ENCODE measurements around the gene GNAQ. TPM values are rescaled to one million over a fixed set of nuclear protein-coding genes. Genes with fewer than 3 reads are reported as not detected.

The GNAQ gene
- total RNA-seq, 1 experiment from 2014 or later: 28.7 TPM

DNA sequence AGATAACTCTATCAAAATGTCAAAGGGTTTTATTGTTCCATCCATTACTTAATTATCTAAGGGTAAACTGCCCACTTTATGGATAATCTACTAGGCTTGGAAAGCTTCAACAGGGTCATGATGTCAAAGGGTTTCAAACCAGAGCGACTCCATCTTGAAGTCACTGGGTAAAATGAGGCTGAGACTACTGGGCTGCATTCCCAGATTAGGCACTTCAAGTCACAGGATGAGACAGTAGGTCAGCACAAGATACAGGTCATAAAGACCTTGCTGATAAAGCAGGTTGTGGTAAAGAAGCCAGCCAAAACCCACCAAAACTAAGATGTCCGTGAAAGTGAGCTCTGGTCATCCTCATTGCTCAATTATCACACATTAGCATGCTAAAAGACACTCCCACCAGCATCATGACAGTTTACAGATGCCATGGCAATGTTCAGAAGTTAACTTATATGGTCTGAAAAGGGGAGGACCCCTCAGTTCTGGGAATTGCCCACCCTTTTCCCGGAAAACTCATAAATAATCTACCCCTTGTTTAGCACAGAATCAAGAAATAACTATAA is 138.6 kb downstream of the GNAQ start:
- H3K79me2 ChIP-seq (ENCODE audit: insufficient read depth, low read length): no peaks in the 10 kb centered on the region
- H3K36me3 ChIP-seq (ENCODE audit: control insufficient read depth in 1 of 2, insufficient read depth in 2 of 2, low read length in 2 of 2): no peaks in the 10 kb centered on the region
- CTCF ChIA-PET: no interaction called here
- ATAC-seq: no peak
- H3K4me2 ChIP-seq (ENCODE audit: low read length): no peak overlapping the region
- no peaks in the 10 kb centered on the region for H3K9me3 ChIP-seq (ENCODE audit: control insufficient read depth in 1 of 2, insufficient read depth in 1 of 2, low read depth in 1 of 2, low read length in 2 of 2)
- POLR2A ChIA-PET: no interaction called here
- RAD21 ChIA-PET (ENCODE audit: low non-redundant PET in 1 of 2, low total read pairs in 2 of 2, uncharacterized antibody in 2 of 2, unreplicated experiment in 2 of 2): no interaction called here
- no peaks in the 10 kb centered on the region for H3K27me3 ChIP-seq (ENCODE audit: insufficient read depth, low read length)
- H3K4me1 ChIP-seq (ENCODE audit: control insufficient read depth in 1 of 2, insufficient read depth in 2 of 2, low read length in 2 of 2): peaks cover 2 to 9% of the 10 kb centered on the region in 2 experiments; a peak in 3 of 4 replicates
- H3K9ac ChIP-seq (ENCODE audit: low read length): no peak overlapping the region
- DNase-seq (ENCODE audit: low read depth, low spot score): no peak
- H4K20me1 ChIP-seq (ENCODE audit: insufficient read depth): no peaks in the 10 kb centered on the region
- H3K27ac ChIP-seq (ENCODE audit: low read depth, low read length): no peak overlapping the region
- intact Hi-C loops (cut with micrococcal nuclease): no loop called here
- H2AFZ ChIP-seq (ENCODE audit: low read depth, low read length, poor library complexity, severe bottlenecking): no peak overlapping the region
- BruUV-seq (replicated peaks): no TSS peak
- TF ChIP-seq, protein P1, sequence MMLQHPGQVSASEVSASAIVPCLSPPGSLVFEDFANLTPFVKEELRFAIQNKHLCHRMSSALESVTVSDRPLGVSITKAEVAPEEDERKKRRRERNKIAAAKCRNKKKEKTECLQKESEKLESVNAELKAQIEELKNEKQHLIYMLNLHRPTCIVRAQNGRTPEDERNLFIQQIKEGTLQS (IDR thresholded peaks at IDR 0.05): no peak
- TF ChIP-seq, protein P2, sequence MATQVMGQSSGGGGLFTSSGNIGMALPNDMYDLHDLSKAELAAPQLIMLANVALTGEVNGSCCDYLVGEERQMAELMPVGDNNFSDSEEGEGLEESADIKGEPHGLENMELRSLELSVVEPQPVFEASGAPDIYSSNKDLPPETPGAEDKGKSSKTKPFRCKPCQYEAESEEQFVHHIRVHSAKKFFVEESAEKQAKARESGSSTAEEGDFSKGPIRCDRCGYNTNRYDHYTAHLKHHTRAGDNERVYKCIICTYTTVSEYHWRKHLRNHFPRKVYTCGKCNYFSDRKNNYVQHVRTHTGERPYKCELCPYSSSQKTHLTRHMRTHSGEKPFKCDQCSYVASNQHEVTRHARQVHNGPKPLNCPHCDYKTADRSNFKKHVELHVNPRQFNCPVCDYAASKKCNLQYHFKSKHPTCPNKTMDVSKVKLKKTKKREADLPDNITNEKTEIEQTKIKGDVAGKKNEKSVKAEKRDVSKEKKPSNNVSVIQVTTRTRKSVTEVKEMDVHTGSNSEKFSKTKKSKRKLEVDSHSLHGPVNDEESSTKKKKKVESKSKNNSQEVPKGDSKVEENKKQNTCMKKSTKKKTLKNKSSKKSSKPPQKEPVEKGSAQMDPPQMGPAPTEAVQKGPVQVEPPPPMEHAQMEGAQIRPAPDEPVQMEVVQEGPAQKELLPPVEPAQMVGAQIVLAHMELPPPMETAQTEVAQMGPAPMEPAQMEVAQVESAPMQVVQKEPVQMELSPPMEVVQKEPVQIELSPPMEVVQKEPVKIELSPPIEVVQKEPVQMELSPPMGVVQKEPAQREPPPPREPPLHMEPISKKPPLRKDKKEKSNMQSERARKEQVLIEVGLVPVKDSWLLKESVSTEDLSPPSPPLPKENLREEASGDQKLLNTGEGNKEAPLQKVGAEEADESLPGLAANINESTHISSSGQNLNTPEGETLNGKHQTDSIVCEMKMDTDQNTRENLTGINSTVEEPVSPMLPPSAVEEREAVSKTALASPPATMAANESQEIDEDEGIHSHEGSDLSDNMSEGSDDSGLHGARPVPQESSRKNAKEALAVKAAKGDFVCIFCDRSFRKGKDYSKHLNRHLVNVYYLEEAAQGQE (IDR thresholded peaks at IDR 0.05; ENCODE audit: low read depth): no peak
- no peak for TF ChIP-seq RAD21 (IDR thresholded peaks at IDR 0.05; ENCODE audit: low read depth)
- no peak for TF ChIP-seq CBX3 (IDR thresholded peaks at IDR 0.05; ENCODE audit: low read depth)
- TF ChIP-seq ELF1 (IDR thresholded peaks at IDR 0.05; ENCODE audit: borderline replicate concordance, low read depth): no peak
- TF ChIP-seq SIN3A (IDR thresholded peaks at IDR 0.05; ENCODE audit: low read depth): no peak
- TF ChIP-seq, protein P3, sequence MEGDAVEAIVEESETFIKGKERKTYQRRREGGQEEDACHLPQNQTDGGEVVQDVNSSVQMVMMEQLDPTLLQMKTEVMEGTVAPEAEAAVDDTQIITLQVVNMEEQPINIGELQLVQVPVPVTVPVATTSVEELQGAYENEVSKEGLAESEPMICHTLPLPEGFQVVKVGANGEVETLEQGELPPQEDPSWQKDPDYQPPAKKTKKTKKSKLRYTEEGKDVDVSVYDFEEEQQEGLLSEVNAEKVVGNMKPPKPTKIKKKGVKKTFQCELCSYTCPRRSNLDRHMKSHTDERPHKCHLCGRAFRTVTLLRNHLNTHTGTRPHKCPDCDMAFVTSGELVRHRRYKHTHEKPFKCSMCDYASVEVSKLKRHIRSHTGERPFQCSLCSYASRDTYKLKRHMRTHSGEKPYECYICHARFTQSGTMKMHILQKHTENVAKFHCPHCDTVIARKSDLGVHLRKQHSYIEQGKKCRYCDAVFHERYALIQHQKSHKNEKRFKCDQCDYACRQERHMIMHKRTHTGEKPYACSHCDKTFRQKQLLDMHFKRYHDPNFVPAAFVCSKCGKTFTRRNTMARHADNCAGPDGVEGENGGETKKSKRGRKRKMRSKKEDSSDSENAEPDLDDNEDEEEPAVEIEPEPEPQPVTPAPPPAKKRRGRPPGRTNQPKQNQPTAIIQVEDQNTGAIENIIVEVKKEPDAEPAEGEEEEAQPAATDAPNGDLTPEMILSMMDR (IDR thresholded peaks at IDR 0.05 in 2 of 3, conservative IDR thresholded peaks at IDR 0.05 in 1 of 3; ENCODE audit: borderline replicate concordance in 1 of 3, insufficient read depth in 1 of 3, low read depth in 2 of 3, low read length in 2 of 3): no peak
- TF ChIP-seq, protein P4, sequence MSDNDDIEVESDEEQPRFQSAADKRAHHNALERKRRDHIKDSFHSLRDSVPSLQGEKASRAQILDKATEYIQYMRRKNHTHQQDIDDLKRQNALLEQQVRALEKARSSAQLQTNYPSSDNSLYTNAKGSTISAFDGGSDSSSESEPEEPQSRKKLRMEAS (IDR thresholded peaks at IDR 0.05): no peak
- no peak for TF ChIP-seq EGR1 (IDR thresholded peaks at IDR 0.05; ENCODE audit: low read depth)
- TF ChIP-seq, protein P5, sequence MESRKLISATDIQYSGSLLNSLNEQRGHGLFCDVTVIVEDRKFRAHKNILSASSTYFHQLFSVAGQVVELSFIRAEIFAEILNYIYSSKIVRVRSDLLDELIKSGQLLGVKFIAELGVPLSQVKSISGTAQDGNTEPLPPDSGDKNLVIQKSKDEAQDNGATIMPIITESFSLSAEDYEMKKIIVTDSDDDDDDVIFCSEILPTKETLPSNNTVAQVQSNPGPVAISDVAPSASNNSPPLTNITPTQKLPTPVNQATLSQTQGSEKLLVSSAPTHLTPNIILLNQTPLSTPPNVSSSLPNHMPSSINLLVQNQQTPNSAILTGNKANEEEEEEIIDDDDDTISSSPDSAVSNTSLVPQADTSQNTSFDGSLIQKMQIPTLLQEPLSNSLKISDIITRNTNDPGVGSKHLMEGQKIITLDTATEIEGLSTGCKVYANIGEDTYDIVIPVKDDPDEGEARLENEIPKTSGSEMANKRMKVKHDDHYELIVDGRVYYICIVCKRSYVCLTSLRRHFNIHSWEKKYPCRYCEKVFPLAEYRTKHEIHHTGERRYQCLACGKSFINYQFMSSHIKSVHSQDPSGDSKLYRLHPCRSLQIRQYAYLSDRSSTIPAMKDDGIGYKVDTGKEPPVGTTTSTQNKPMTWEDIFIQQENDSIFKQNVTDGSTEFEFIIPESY (IDR thresholded peaks at IDR 0.05; ENCODE audit: extremely low read depth, insufficient replicate concordance, low read length): no peak
- no peak for TF ChIP-seq FOSL1 (IDR thresholded peaks at IDR 0.05; ENCODE audit: low read depth)
- no peak for TF ChIP-seq YY1 (IDR thresholded peaks at IDR 0.05; ENCODE audit: extremely low read depth, insufficient replicate concordance, low read depth, low read length)
- no peak for TF ChIP-seq SP1 (IDR thresholded peaks at IDR 0.05; ENCODE audit: low read depth)
- TF ChIP-seq TCF7L2 (IDR thresholded peaks at IDR 0.05; ENCODE audit: borderline replicate concordance, extremely low read depth, insufficient read depth, insufficient read length): no peak
- no peak for TF ChIP-seq POLR2A (IDR thresholded peaks at IDR 0.05; ENCODE audit: borderline replicate concordance, extremely low read depth, insufficient read depth, insufficient read length)
- TF ChIP-seq EZH2 (IDR thresholded peaks at IDR 0.05): no peak
- no peak for TF ChIP-seq CEBPB (IDR thresholded peaks at IDR 0.05; ENCODE audit: low read depth)
- no peak for TF ChIP-seq SRF (IDR thresholded peaks at IDR 0.05; ENCODE audit: low read depth)
- TF ChIP-seq ZNF274 (IDR thresholded peaks at IDR 0.05; ENCODE audit: low read depth, low read length): no peak
- TF ChIP-seq ZFX (IDR thresholded peaks at IDR 0.05): no peak
- no peaks in the 10 kb centered on the region for H3K9me2 ChIP-seq (ENCODE audit: insufficient read depth)
- H3K4me3 ChIP-seq (replicated peaks in 1 of 2; ENCODE audit: low read depth in 1 of 2, low read length in 2 of 2): no peak overlapping the region
